Body of pancreas (tissue), 4 donors: ENCODE results near the gene RPS15A. TPM values are rescaled to one million over a fixed set of nuclear protein-coding genes. Genes with fewer than 3 reads are reported as not detected.

Source experiments
- ATAC-seq: fragments of 150-250 bp; one replicate; pipeline ENCODE4 v1.9.1; 2016
- DNase-seq, 4 donors: peaks; one replicate each; pipeline ENCODE4 v3.0.0-alpha.2; 2019
- H3K27ac ChIP-seq, 4 donors: fragments of 200-600 bp; sonication (generic); 1 replicate in 3 of 4; 2 replicates in 1 of 4; pipeline versions ENCODE4 v1.5.1 to v1.6.1; 2016 to 2019; ENCODE audit warnings: mild to moderate bottlenecking in 1 of 4, mixed read lengths in 1 of 4, moderate library complexity in 1 of 4
- H3K27me3 ChIP-seq, 2 donors: fragments of 200-600 bp; sonication (generic); one replicate each; pipeline ENCODE4 v1.6.0; 2016; ENCODE audit warnings: mild to moderate bottlenecking in 1 of 2
- H3K36me3 ChIP-seq, 2 donors: fragments of 200-600 bp; sonication (generic); replicated peaks in 1 of 2; 2 replicates each; pipeline ENCODE4 v1.5.1; 2016; ENCODE audit warnings: low read depth in 2 of 2; ENCODE audit not compliant: insufficient read depth in 1 of 2
- H3K4me1 ChIP-seq: fragments of 200-600 bp; sonication (generic); one replicate; pipeline ENCODE4 v1.6.0; 2016
- H3K4me3 ChIP-seq, 2 donors: fragments of 200-600 bp; sonication (generic); 1 replicate in 1 of 2; 2 replicates in 1 of 2; pipeline ENCODE4 v1.5.1; 2016 to 2019
- H3K9me3 ChIP-seq, 3 donors: fragments of 200-600 bp; sonication (generic); 1 replicate in 2 of 3; 2 replicates in 1 of 3; pipeline ENCODE4 v1.5.1; 2016
- POLR2A ChIP-seq, 3 donors: fragments of 450-650 bp; IDR thresholded peaks; one replicate each; pipeline ENCODE4 v1.6.1; 2016; ENCODE audit warnings: antibody characterized with exemption in 3 of 3, mild to moderate bottlenecking in 2 of 3
- WGBS, 2 donors: methylation state at CpG; one replicate each; pipeline ENCODE4 v1.1.5; 2017; 5-methylcytosine and 5-hydroxymethylcytosine counted together
- intact Hi-C: fragments of 100-400 bp; cut with DNase I; formaldehyde crosslinking; loops from one replicate; pipeline ENCODE4 v1.15.1; 2023
- total RNA-seq, 2 donors: library from RNA; depleted of rRNA; stranded (reverse); fragments of >200 nt; gene quantifications; one replicate each; pipeline ENCODE4 v1.1.0, GENCODE V29; 2016
- TF ChIP-seq, protein P1 (sequence below), 7 experiments: fragments of 450-650 bp in 4 of 7; fragments of 200-600 bp in 3 of 7; sonication (generic) in 3 of 7; IDR thresholded peaks; one replicate each; pipeline ENCODE4 v1.5.1; 2016 to 2019; ENCODE audit warnings: antibody characterized with exemption in 7 of 7

Gene RPS15A
- 100 to 1,000 TPM; 232 to 393 TPM for total RNA-seq

DNA sequence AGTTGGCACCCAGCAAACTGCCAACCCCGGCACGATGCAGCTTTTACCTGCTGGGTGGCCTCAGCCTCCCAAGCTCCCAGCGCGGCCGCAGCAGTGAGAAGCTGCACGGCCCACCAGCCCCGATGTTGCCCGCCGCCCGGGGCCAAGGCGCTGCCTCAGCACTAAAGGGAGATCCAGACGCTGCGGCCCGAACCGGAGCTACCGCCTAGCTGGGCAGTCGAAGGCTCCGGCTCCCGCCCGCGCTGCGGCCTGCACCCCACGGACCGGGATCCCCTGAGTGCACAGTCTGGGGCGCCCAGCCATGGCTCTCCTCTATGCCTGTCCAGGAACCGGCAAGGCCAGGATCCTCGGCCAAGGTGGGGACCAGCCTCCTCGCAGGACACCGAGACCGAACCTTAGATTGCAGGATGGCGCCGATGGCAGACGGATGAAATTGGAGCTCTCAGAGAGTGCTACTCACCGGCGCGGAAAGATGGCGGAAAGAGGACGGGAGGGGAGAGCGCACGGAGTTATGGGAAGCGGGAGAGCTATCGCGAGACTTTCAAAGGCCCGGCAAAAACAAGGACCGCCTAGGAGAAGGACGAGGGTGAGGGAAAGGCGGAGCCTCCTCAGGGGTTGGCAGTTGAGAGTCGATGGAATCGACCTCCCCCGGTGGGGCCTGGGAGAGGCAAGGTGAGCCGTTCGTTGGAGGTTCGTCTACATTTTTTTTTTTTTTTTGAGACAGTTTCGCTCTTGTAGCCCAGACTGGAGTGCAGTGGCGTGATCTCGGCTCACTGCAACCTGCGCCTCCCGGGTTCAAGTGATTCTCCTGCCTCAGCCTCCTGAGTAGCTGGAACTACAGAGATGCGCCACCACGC lies at the start of gene RPS15A:
Gene RPS15A (minus strand): TSS at position 485 of the 857 bp plus-strand sequence. CDS start 1,221 bp downstream, outside the sequence.
- peak within 1 kb of the TSS; percentile 67 to 99 for H3K4me3 ChIP-seq
- intact Hi-C loops = no loop called here
- WGBS, 2 donors = 2 to 5% methylated on average over 30 to 60 of the region's 60 CpGs
- no peaks in the 10 kb centered on the region for H3K27me3 ChIP-seq
- peak within 1 kb of the TSS; percentile 66 to 90 (median 82) for H3K27ac ChIP-seq
- H3K4me1 ChIP-seq = peaks cover 41% of the 10 kb centered on the region
- peak; percentile 94 to 98 (median 96) for DNase-seq
- ATAC-seq = peak; percentile 100
- H3K36me3 ChIP-seq = peaks cover 0 to 27% of the 10 kb centered on the region in 2 donors
- TF ChIP-seq POLR2A (IDR thresholded peaks at IDR 0.05) = peak in 2 of 3 donors; percentile 87 to 89
- TF ChIP-seq, protein P1, sequence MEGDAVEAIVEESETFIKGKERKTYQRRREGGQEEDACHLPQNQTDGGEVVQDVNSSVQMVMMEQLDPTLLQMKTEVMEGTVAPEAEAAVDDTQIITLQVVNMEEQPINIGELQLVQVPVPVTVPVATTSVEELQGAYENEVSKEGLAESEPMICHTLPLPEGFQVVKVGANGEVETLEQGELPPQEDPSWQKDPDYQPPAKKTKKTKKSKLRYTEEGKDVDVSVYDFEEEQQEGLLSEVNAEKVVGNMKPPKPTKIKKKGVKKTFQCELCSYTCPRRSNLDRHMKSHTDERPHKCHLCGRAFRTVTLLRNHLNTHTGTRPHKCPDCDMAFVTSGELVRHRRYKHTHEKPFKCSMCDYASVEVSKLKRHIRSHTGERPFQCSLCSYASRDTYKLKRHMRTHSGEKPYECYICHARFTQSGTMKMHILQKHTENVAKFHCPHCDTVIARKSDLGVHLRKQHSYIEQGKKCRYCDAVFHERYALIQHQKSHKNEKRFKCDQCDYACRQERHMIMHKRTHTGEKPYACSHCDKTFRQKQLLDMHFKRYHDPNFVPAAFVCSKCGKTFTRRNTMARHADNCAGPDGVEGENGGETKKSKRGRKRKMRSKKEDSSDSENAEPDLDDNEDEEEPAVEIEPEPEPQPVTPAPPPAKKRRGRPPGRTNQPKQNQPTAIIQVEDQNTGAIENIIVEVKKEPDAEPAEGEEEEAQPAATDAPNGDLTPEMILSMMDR (IDR thresholded peaks at IDR 0.05) = no peak
- H3K9me3 ChIP-seq = no peaks in the 10 kb centered on the region

DNA sequence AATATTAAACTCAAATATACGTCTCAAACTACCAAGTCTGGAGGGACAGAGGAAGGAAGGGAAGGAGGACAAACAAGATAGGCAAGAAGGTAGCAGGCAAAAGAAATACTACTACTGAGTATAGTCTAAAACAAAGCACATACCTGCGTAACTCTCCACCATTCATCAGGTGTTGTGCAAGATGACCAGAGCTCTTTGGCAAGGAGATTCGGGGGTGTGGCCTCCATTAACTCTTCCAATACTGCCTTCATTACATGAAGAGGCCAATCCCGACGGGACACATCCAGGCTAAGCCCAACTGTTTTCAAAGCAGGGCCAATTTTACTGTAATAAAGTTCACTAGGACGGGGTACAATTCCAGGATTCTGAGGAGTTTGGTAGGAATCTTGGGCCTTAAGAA lies 49.4 kb upstream of the RPS15A start:
- no peaks in the 10 kb centered on the region for H3K27me3 ChIP-seq
- ATAC-seq = no peak
- TF ChIP-seq, protein P1 (IDR thresholded peaks at IDR 0.05) = no peak
- TF ChIP-seq POLR2A (IDR thresholded peaks at IDR 0.05) = no peak

DNA sequence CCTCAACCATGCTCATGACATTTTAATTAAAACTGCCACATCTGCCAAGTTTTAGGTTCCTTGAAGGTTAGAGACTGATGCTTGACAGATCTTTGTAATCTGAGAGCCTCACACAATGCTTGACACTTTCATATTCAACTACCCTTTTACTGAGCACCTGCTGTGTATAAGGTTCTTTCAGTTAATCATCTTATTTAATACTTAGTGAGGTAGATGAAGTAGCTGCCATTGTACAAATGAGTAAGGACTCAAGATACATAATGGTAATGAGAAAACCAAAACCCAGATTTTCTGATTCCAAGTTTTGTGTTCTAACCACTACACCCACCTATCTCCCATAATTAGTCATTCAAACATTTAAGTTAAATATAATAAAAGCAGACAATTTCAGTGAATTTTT lies 46.6 kb upstream of the RPS15A start:
- ATAC-seq (no peak), DNase-seq (no peak)
- H3K36me3 ChIP-seq = peaks cover 33 to 65% of the 10 kb centered on the region in 2 donors
- H3K27ac ChIP-seq = no peak overlapping the region
- H3K27me3 ChIP-seq = no peaks in the 10 kb centered on the region
- H3K4me1 ChIP-seq = no peaks in the 10 kb centered on the region
- H3K9me3 ChIP-seq = no peaks in the 10 kb centered on the region
- TF ChIP-seq POLR2A (IDR thresholded peaks at IDR 0.05) = no peak
- TF ChIP-seq, protein P1 (IDR thresholded peaks at IDR 0.05) = no peak
- intact Hi-C loops = no loop called here
- no peak overlapping the region for H3K4me3 ChIP-seq

More for the DNA sequence above, 49.4 kb upstream of the RPS15A start:
- H3K9me3 ChIP-seq = no peaks in the 10 kb centered on the region
- H3K27ac ChIP-seq = peak overlapping the region in 1 of 4 donors; percentile 8
- H3K4me1 ChIP-seq = no peaks in the 10 kb centered on the region
- intact Hi-C loops = no loop called here
- H3K36me3 ChIP-seq = peaks cover 21 to 61% of the 10 kb centered on the region in 2 donors
- H3K4me3 ChIP-seq = no peak overlapping the region
- DNase-seq = peak in 2 of 4 donors; percentile 16
- 55 to 60% methylated on average over 6 of the region's 6 CpGs for WGBS, 2 donors

DNA sequence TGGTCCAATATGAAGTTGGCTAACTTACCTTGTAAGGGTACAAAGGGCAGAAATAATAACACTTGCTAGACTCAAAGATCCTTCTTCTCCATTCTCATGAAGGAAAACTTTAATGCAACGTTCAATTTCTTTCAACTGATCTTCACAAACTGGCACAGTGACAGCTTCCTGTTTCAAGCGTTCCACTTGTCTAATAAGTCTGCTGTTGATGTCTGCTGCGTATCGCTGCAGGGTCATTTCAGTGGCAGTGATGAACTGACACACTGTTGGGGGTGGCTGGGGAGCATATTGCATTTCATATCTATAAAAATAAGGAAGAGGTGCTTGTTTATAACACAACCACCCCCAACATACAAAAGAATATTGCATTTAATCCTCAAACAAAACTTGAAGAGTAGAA lies 44.7 kb upstream of the RPS15A start:
- Histone ChIP-seq H3K4me1 (no peaks in the 10 kb centered on the region), H3K27ac (no peak overlapping the region), H3K36me3 (peaks cover 33 to 64% of the 10 kb centered on the region in 2 donors), H3K27me3 (no peaks in the 10 kb centered on the region), H3K9me3 (no peaks in the 10 kb centered on the region), H3K4me3 (no peak overlapping the region)
- 81 to 84% methylated on average over 4 of the region's 4 CpGs for WGBS, 2 donors
- DNase-seq (no peak), ATAC-seq (no peak)
- TF ChIP-seq, protein P1 (IDR thresholded peaks at IDR 0.05) = no peak
- TF ChIP-seq POLR2A (IDR thresholded peaks at IDR 0.05) = no peak
- intact Hi-C loops = no loop called here
